HepG2 (cell line): ENCODE data around the gene PHEX.

Experiments
- DMAP1 ChIP-seq: IDR thresholded peaks from 2 replicates; pipeline ENCODE4 v1.6.1; 2016
- E2F5 ChIP-seq: sonication (generic); formaldehyde crosslinking; conservative IDR thresholded peaks from 2 replicates; pipeline ENCODE4 v1.4.0; 2020; ENCODE audit warnings: missing genetic modification reagents
- FIP1L1 ChIP-seq: fragments of 200-400 bp; formaldehyde crosslinking; IDR thresholded peaks from 2 replicates; pipeline ENCODE4 v1.6.1; 2018; ENCODE audit warnings: low read depth, mild to moderate bottlenecking, low read length, moderate library complexity, borderline replicate concordance; ENCODE audit not compliant: insufficient read depth
- HNRNPUL1 ChIP-seq: fragments of 200-400 bp; formaldehyde crosslinking; IDR thresholded peaks from 2 replicates; pipeline ENCODE4 v1.6.1; 2017; ENCODE audit warnings: low read depth, mild to moderate bottlenecking, low read length, moderate library complexity
- IRF9 ChIP-seq: sonication (generic); formaldehyde crosslinking; IDR thresholded peaks from 2 replicates; pipeline ENCODE4 v1.8.0; 2022; ENCODE audit warnings: missing genetic modification reagents, mild to moderate bottlenecking, borderline replicate concordance
- MXD4 ChIP-seq: IDR thresholded peaks from 2 replicates; pipeline ENCODE4 v1.6.1; 2016; ENCODE audit warnings: mild to moderate bottlenecking, missing biosample characterization, missing genetic modification reagents
- NFE2L2 ChIP-seq: fragments of 150-350 bp; IDR thresholded peaks from 2 replicates; pipeline ENCODE4 v1.6.1; 2014; ENCODE audit warnings: low read length
- PRDM15 ChIP-seq: sonication (generic); formaldehyde crosslinking; IDR thresholded peaks from 2 replicates; pipeline ENCODE4 v1.4.0; 2020; ENCODE audit warnings: missing genetic modification reagents
- USF2 ChIP-seq, 2 experiments: sonication (generic) in 1 of 2; formaldehyde crosslinking in 1 of 2; IDR thresholded peaks; 2 replicates each; pipeline versions ENCODE4 v1.5.1 to v1.6.1; 2011 to 2020; ENCODE audit warnings: borderline replicate concordance in 1 of 2, low read depth in 1 of 2, low read length in 1 of 2, mild to moderate bottlenecking in 1 of 2, missing genetic modification reagents in 1 of 2, moderate library complexity in 1 of 2
- ZBTB20 ChIP-seq: sonication (generic); formaldehyde crosslinking; IDR thresholded peaks from 2 replicates; pipeline ENCODE4 v1.8.1; 2023; ENCODE audit warnings: missing genetic modification reagents, low read depth, mild to moderate bottlenecking, borderline replicate concordance
- ZMYM4 ChIP-seq: sonication (generic); formaldehyde crosslinking; IDR thresholded peaks from 2 replicates; pipeline ENCODE4 v1.8.1; 2023; ENCODE audit warnings: mild to moderate bottlenecking, missing genetic modification reagents
- ZNF550 ChIP-seq: sonication (generic); formaldehyde crosslinking; IDR thresholded peaks from 2 replicates; pipeline ENCODE4 v1.4.0; 2020; ENCODE audit warnings: mild to moderate bottlenecking, missing genetic modification reagents, borderline replicate concordance
- TF ChIP-seq, protein P1 (sequence below): sonication (generic); formaldehyde crosslinking; IDR thresholded peaks from 2 replicates; pipeline ENCODE4 v1.5.0; 2020; ENCODE audit warnings: mild to moderate bottlenecking, missing genetic modification reagents, moderate library complexity
- TF ChIP-seq, protein P2 (sequence below): sonication (generic); formaldehyde crosslinking; IDR thresholded peaks from 2 replicates; pipeline ENCODE4 v1.9.0; 2021; ENCODE audit warnings: missing genetic modification reagents, borderline replicate concordance

DNA sequence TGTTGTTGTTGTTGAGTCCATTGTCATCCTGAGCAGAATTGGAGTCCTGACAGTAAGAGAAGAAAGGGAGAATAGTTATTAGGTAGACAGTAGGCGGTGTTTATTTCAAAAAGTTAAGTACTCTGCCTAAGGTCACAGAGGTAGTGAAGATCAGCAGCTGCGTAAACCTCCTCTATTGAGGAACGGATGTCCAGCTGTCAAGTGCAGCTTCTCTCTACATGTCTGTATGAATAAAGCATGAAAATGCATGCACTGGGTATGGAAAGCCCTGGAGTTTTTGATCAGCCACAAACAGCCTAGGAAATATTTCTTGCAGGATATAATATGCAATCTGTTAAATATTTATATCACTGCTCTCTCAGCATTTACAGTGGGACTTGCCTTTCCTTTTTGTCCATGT, 131.2 kb downstream of the PHEX start:
- TF ChIP-seq PRDM15 (CRISPR knock-in tag) (no peak), USF2 (IDR thresholded peaks at IDR 0.05; ENCODE audit: low read depth, low read length) (no peak), USF2 (CRISPR knock-in tag; IDR thresholded peaks at IDR 0.05; ENCODE audit: borderline replicate concordance) (no peak), NFE2L2 (no peak), MXD4 (no peak), ZNF550 (CRISPR knock-in tag) (no peak), ZMYM4 (CRISPR knock-in tag) (no peak), E2F5 (no peak), FIP1L1 (no peak), IRF9 (CRISPR knock-in tag) (no peak), DMAP1 (no peak), ZBTB20 (no peak), HNRNPUL1 (no peak)
- TF ChIP-seq, protein P1, sequence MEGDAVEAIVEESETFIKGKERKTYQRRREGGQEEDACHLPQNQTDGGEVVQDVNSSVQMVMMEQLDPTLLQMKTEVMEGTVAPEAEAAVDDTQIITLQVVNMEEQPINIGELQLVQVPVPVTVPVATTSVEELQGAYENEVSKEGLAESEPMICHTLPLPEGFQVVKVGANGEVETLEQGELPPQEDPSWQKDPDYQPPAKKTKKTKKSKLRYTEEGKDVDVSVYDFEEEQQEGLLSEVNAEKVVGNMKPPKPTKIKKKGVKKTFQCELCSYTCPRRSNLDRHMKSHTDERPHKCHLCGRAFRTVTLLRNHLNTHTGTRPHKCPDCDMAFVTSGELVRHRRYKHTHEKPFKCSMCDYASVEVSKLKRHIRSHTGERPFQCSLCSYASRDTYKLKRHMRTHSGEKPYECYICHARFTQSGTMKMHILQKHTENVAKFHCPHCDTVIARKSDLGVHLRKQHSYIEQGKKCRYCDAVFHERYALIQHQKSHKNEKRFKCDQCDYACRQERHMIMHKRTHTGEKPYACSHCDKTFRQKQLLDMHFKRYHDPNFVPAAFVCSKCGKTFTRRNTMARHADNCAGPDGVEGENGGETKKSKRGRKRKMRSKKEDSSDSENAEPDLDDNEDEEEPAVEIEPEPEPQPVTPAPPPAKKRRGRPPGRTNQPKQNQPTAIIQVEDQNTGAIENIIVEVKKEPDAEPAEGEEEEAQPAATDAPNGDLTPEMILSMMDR (CRISPR knock-in tag), result no peak
- TF ChIP-seq, protein P2, sequence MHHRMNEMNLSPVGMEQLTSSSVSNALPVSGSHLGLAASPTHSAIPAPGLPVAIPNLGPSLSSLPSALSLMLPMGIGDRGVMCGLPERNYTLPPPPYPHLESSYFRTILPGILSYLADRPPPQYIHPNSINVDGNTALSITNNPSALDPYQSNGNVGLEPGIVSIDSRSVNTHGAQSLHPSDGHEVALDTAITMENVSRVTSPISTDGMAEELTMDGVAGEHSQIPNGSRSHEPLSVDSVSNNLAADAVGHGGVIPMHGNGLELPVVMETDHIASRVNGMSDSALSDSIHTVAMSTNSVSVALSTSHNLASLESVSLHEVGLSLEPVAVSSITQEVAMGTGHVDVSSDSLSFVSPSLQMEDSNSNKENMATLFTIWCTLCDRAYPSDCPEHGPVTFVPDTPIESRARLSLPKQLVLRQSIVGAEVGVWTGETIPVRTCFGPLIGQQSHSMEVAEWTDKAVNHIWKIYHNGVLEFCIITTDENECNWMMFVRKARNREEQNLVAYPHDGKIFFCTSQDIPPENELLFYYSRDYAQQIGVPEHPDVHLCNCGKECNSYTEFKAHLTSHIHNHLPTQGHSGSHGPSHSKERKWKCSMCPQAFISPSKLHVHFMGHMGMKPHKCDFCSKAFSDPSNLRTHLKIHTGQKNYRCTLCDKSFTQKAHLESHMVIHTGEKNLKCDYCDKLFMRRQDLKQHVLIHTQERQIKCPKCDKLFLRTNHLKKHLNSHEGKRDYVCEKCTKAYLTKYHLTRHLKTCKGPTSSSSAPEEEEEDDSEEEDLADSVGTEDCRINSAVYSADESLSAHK (CRISPR knock-in tag), result no peak
